Suprapubic skin (tissue), 4 donors: ENCODE results near the gene EPB41L4B. TPM values are rescaled to one million over a fixed set of nuclear protein-coding genes. Genes with fewer than 3 reads are reported as not detected.

Experiments used
- DNase-seq, 2 donors: peaks; one replicate each; pipeline ENCODE4 v3.0.0-alpha.2; 2019; ENCODE audit warnings: low spot score in 2 of 2
- H3K27ac ChIP-seq: fragments of 200-600 bp; sonication (generic); one replicate; pipeline ENCODE4 v1.5.1; 2019
- H3K27me3 ChIP-seq: fragments of 200-600 bp; sonication (generic); one replicate; pipeline ENCODE4 v1.5.1; 2019
- H3K36me3 ChIP-seq: fragments of 200-600 bp; sonication (generic); one replicate; pipeline ENCODE4 v1.5.1; 2019
- H3K4me1 ChIP-seq: fragments of 200-600 bp; sonication (generic); one replicate; pipeline ENCODE4 v1.5.1; 2019
- H3K4me3 ChIP-seq: fragments of 200-600 bp; sonication (generic); one replicate; pipeline ENCODE4 v1.5.1; 2019; ENCODE audit warnings: mild to moderate bottlenecking
- H3K9me3 ChIP-seq: fragments of 200-600 bp; sonication (generic); one replicate; pipeline ENCODE4 v1.5.1; 2019
- CTCF ChIP-seq, 2 donors: fragments of 200-600 bp in 1 of 2; fragments of 450-650 bp in 1 of 2; sonication (generic) in 1 of 2; IDR thresholded peaks; one replicate each; pipeline ENCODE4 v1.5.1; 2016 to 2019; ENCODE audit warnings: antibody characterized with exemption in 2 of 2, mild to moderate bottlenecking in 1 of 2, moderate library complexity in 1 of 2
- EP300 ChIP-seq: sonication (generic); formaldehyde crosslinking; IDR thresholded peaks from one replicate; pipeline ENCODE4 v1.6.1; 2017; ENCODE audit warnings: antibody characterized with exemption
- POLR2A ChIP-seq, 2 donors: fragments of 450-650 bp; IDR thresholded peaks; one replicate each; pipeline ENCODE4 v1.6.1; 2017; ENCODE audit warnings: antibody characterized with exemption in 2 of 2, mild to moderate bottlenecking in 2 of 2, moderate library complexity in 2 of 2
- POLR2AphosphoS5 ChIP-seq, 3 donors: sonication (generic); formaldehyde crosslinking; IDR thresholded peaks; one replicate each; pipeline ENCODE4 v1.6.1; 2017; ENCODE audit warnings: antibody characterized with exemption in 3 of 3
- WGBS: methylation state at CpG from one replicate; pipeline ENCODE4 v1.1.5; 2018; 5-methylcytosine and 5-hydroxymethylcytosine counted together
- total RNA-seq, 4 donors: library from RNA; depleted of rRNA; stranded (reverse); fragments of >200 nt; gene quantifications; one replicate each; pipeline ENCODE4 v1.1.0, GENCODE V29; 2016

EPB41L4B gene
- total RNA-seq, 4 donors from 2014 or later = 22.4 to 27.4 (median 25.1) TPM

GRCh38 chr9:109163194-109163593 lies 157.7 kb downstream of the EPB41L4B start:
- TF ChIP-seq EP300 = no peak
- TF ChIP-seq POLR2A (IDR thresholded peaks at IDR 0.05) = no peak
- no peak for TF ChIP-seq POLR2AphosphoS5 (IDR thresholded peaks at IDR 0.05)
- TF ChIP-seq CTCF (IDR thresholded peaks at IDR 0.05) = no peak
- H3K27me3 ChIP-seq = peaks cover 41% of the 10 kb centered on the region
- H3K36me3 ChIP-seq = no peaks in the 10 kb centered on the region
- WGBS = 100% methylated on average over 1 of the region's 1 CpG
- H3K4me1 ChIP-seq = peaks cover 10% of the 10 kb centered on the region
- no peak for DNase-seq
- no peaks in the 10 kb centered on the region for H3K9me3 ChIP-seq
- H3K4me3 ChIP-seq = no peak overlapping the region
- H3K27ac ChIP-seq = no peak overlapping the region

- no peaks in the 10 kb centered on the region for H3K9me3 ChIP-seq
- TF ChIP-seq POLR2AphosphoS5 (IDR thresholded peaks at IDR 0.05) (no peak), POLR2A (IDR thresholded peaks at IDR 0.05) (no peak), EP300 (no peak), CTCF (IDR thresholded peaks at IDR 0.05) (no peak)
- no peak overlapping the region for H3K4me3 ChIP-seq
- H3K4me1 ChIP-seq = peaks cover 10% of the 10 kb centered on the region
- no peak overlapping the region for H3K27ac ChIP-seq
- WGBS = 95% methylated on average over 3 of the region's 3 CpGs
- no peak for DNase-seq
- H3K36me3 ChIP-seq = no peaks in the 10 kb centered on the region
- peaks cover 36% of the 10 kb centered on the region for H3K27me3 ChIP-seq
Observed at GRCh38 chr9:109162677-109163076, 158.2 kb downstream of the EPB41L4B start.

GRCh38 chr9:109161471-109161870 lies 159.4 kb downstream of the EPB41L4B start:
- WGBS = 87% methylated on average over 3 of the region's 3 CpGs

GRCh38 chr9:109159583-109159982 lies 161.3 kb downstream of the EPB41L4B start:
- Histone ChIP-seq H3K9me3 (no peaks in the 10 kb centered on the region), H3K36me3 (no peaks in the 10 kb centered on the region), H3K27me3 (peaks cover 9% of the 10 kb centered on the region), H3K4me1 (no peaks in the 10 kb centered on the region), H3K4me3 (no peak overlapping the region), H3K27ac (no peak overlapping the region)
- 94% methylated on average over 4 of the region's 4 CpGs for WGBS
- TF ChIP-seq CTCF (IDR thresholded peaks at IDR 0.05) = no peak
- TF ChIP-seq POLR2A (IDR thresholded peaks at IDR 0.05) = no peak
- TF ChIP-seq POLR2AphosphoS5 (IDR thresholded peaks at IDR 0.05) = no peak
- TF ChIP-seq EP300 = no peak
- no peak for DNase-seq

More at GRCh38 chr9:109161471-109161870, 159.4 kb downstream of the EPB41L4B start:
- no peak for DNase-seq
- peaks cover 24% of the 10 kb centered on the region for H3K27me3 ChIP-seq
- H3K9me3 ChIP-seq = no peaks in the 10 kb centered on the region
- no peak for TF ChIP-seq POLR2AphosphoS5 (IDR thresholded peaks at IDR 0.05)
- TF ChIP-seq CTCF (IDR thresholded peaks at IDR 0.05) = no peak
- no peak for TF ChIP-seq EP300
- no peak for TF ChIP-seq POLR2A (IDR thresholded peaks at IDR 0.05)
- no peak overlapping the region for H3K4me3 ChIP-seq
- peaks cover under 1% of the 10 kb centered on the region for H3K4me1 ChIP-seq
- no peaks in the 10 kb centered on the region for H3K36me3 ChIP-seq
- no peak overlapping the region for H3K27ac ChIP-seq

GRCh38 chr9:109158651-109159050 lies 162.2 kb downstream of the EPB41L4B start:
- H3K27ac ChIP-seq = no peak overlapping the region
- no peaks in the 10 kb centered on the region for H3K9me3 ChIP-seq
- H3K4me1 ChIP-seq = no peaks in the 10 kb centered on the region
- H3K36me3 ChIP-seq = no peaks in the 10 kb centered on the region
- H3K27me3 ChIP-seq = peaks cover 4% of the 10 kb centered on the region
- no peak overlapping the region for H3K4me3 ChIP-seq
- no peak for DNase-seq
- no peak for TF ChIP-seq POLR2A (IDR thresholded peaks at IDR 0.05)
- no peak for TF ChIP-seq POLR2AphosphoS5 (IDR thresholded peaks at IDR 0.05)
- no peak for TF ChIP-seq EP300
- no peak for TF ChIP-seq CTCF (IDR thresholded peaks at IDR 0.05)
